Measurements from ENCODE around the gene GPC4.

DNA sequence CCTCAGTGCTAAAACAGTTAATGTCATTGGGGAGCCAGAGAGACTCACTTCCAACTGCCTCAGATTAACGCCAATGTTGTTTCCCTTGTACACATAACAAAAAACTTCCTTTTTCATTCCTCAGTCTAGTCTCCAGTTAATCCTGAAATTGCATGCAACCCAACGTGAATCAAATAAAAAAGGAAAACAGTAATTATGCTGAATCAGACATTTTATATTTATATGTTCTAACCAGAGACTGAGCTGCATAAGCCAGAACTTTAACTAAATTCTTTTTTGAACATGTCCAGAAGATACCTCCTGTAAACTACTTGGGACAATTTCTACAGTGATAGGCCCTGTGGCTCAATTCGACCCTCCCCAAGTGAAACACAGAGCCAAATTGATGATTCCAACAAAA is 4.7 kb downstream of the GPC4 start:
- TF ChIP-seq GATA3 (IDR thresholded peaks at IDR 0.05; ENCODE audit: low read depth, low read length), result no peak
- no peak for TF ChIP-seq GATA2 (IDR thresholded peaks at IDR 0.05; ENCODE audit: low read depth, low read length)

All from SH-SY5Y (cell line).